GM12872 (cell line): ENCODE results near the gene ADAM15.
A peak's percentile ranks its signal among the peaks of the same experiment; 100 is the strongest.

Source experiments
- TF ChIP-seq, protein P1 (sequence below): IDR thresholded peaks from 3 replicates; pipeline ENCODE4 v1.5.1; 2011; ENCODE audit warnings: low read depth, mild to moderate bottlenecking, low read length, moderate library complexity; ENCODE audit not compliant: insufficient read depth

The ADAM15 gene

GRCh38 chr1:155014709-155015508, 36.2 kb upstream of the ADAM15 start:
- TF ChIP-seq, protein P1, sequence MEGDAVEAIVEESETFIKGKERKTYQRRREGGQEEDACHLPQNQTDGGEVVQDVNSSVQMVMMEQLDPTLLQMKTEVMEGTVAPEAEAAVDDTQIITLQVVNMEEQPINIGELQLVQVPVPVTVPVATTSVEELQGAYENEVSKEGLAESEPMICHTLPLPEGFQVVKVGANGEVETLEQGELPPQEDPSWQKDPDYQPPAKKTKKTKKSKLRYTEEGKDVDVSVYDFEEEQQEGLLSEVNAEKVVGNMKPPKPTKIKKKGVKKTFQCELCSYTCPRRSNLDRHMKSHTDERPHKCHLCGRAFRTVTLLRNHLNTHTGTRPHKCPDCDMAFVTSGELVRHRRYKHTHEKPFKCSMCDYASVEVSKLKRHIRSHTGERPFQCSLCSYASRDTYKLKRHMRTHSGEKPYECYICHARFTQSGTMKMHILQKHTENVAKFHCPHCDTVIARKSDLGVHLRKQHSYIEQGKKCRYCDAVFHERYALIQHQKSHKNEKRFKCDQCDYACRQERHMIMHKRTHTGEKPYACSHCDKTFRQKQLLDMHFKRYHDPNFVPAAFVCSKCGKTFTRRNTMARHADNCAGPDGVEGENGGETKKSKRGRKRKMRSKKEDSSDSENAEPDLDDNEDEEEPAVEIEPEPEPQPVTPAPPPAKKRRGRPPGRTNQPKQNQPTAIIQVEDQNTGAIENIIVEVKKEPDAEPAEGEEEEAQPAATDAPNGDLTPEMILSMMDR, result no peak

- TF ChIP-seq, protein P1, result no peak
These were observed 35.4 kb upstream of the ADAM15 start for GRCh38 chr1:155015527-155016230.

- TF ChIP-seq, protein P1, result no peak
These were observed 34.8 kb upstream of the ADAM15 start for GRCh38 chr1:155016231-155016831.

- TF ChIP-seq, protein P1, result peak; percentile 100
These were observed 33.8 kb upstream of the ADAM15 start for GRCh38 chr1:155017041-155017945.

- TF ChIP-seq, protein P1, result no peak
These were observed 33.2 kb upstream of the ADAM15 start for GRCh38 chr1:155017946-155018316.

DNA sequence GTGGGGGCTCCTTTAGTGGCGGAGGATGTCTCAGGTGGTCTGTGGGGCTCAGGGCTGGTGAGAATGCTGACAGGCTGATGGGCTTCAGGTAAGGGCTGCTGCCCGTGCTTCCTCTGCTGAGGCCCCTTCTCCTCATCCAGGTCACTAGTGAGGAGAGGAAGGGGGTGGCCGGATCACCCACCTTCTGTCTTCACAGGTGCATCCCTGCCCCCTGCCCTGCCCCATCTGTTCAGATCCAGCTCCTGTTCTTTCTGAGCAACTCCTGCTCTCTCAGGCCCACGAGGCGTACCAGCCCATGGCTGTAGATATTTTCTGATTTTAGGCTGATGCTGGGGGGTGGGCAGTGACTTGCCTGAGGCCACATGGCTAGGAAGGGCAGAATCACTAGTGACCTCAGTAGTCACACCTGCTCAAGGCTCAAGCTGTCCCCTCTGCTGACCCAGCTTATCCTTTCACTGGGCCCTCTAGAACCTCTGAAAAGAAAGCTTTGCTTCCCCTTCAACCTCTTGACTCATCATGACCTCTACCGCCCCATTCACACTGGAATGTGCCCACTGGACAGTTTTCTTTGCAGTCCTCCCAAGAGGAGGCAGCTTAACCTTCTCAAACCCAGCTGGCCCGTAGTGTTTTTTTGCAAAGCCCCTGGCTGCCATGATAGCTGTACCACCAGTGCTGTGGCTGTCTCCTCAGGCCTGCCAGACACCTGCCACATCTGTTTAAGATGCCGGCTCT, 32.3 kb upstream of the ADAM15 start:
- TF ChIP-seq, protein P1, result no peak
